CD4-positive, alpha-beta T cell treated with Interleukin-10 for 1 hour (primary cell): ENCODE results near the gene CAMTA1.

ENCODE experiments used
- DNase-seq: peaks from one replicate; pipeline ENCODE4 v3.0.0-alpha.2; 2020

The CAMTA1 gene

GRCh38 chr1:7491109-7491817 lies 706.0 kb downstream of the CAMTA1 start:
- DNase-seq, result no peak

- no peak for DNase-seq
These were observed 706.5 kb downstream of the CAMTA1 start for GRCh38 chr1:7491818-7492173.

- DNase-seq, result no peak
These were observed 708.6 kb downstream of the CAMTA1 start for GRCh38 chr1:7493711-7494454.

GRCh38 chr1:7495962-7496361 lies 710.7 kb downstream of the CAMTA1 start:
- no peak for DNase-seq

GRCh38 chr1:7497107-7497637 lies 711.9 kb downstream of the CAMTA1 start:
- no peak for DNase-seq

- no peak for DNase-seq
These were observed 715.3 kb downstream of the CAMTA1 start for GRCh38 chr1:7500381-7501083.

GRCh38 chr1:7501084-7501491 lies 715.8 kb downstream of the CAMTA1 start:
- no peak for DNase-seq

GRCh38 chr1:7501723-7502603 lies 716.7 kb downstream of the CAMTA1 start:
- no peak for DNase-seq

- DNase-seq, result no peak
These were observed 718.6 kb downstream of the CAMTA1 start for GRCh38 chr1:7503691-7504437.

- no peak for DNase-seq
These were observed 719.1 kb downstream of the CAMTA1 start for GRCh38 chr1:7504438-7504720.

GRCh38 chr1:7505094-7505770 lies 720.0 kb downstream of the CAMTA1 start:
- no peak for DNase-seq

- no peak for DNase-seq
These were observed 720.7 kb downstream of the CAMTA1 start for GRCh38 chr1:7505771-7506453.

GRCh38 chr1:7506454-7507284 lies 721.4 kb downstream of the CAMTA1 start:
- DNase-seq, result no peak

GRCh38 chr1:7507285-7508019 lies 722.2 kb downstream of the CAMTA1 start:
- DNase-seq, result no peak

- DNase-seq, result no peak
These were observed 723.0 kb downstream of the CAMTA1 start for GRCh38 chr1:7508052-7508933.

- DNase-seq, result no peak
These were observed 723.8 kb downstream of the CAMTA1 start for GRCh38 chr1:7508934-7509519.

GRCh38 chr1:7509598-7509997 lies 724.3 kb downstream of the CAMTA1 start:
- no peak for DNase-seq
